Choroid plexus epithelial cell (primary cell): ENCODE results near the gene SEZ6.

ENCODE experiments used
- DNase-seq: peaks from one replicate; pipeline ENCODE4 v3.0.0-alpha.2; 2010; ENCODE audit warnings: low read depth
- H3K4me3 ChIP-seq: 2 replicates; pipeline ENCODE4 v1.5.1; 2011; ENCODE audit warnings: low read depth, mild to moderate bottlenecking, control low read depth, low read length, moderate library complexity
- CTCF ChIP-seq: conservative IDR thresholded peaks from 2 replicates; pipeline ENCODE4 v1.5.1; 2011; ENCODE audit warnings: low read depth, mild to moderate bottlenecking, control low read depth, inconsistent platforms, low read length, moderate library complexity

SEZ6 gene

GRCh38 chr17:28954886-28955285 is 50.9 kb downstream of the SEZ6 start:
- TF ChIP-seq CTCF, result no peak
- no peak overlapping the region for H3K4me3 ChIP-seq
- no peak for DNase-seq

- no peak overlapping the region for H3K4me3 ChIP-seq
- TF ChIP-seq CTCF, result peak; percentile 87
- peak; percentile 72 for DNase-seq
Observed at GRCh38 chr17:28953444-28954118, 52.3 kb downstream of the SEZ6 start.

- H3K4me3 ChIP-seq, result peak overlapping the region; percentile 81
- TF ChIP-seq CTCF, result no peak
- peak; percentile 100 for DNase-seq
Observed at GRCh38 chr17:28951991-28952975, 53.5 kb downstream of the SEZ6 start.

- peak within 1 kb of the TSS; percentile 88 for H3K4me3 ChIP-seq
- TF ChIP-seq CTCF, result no peak
- peak; percentile 100 for DNase-seq
Observed at GRCh38 chr17:28951428-28951990, 54.3 kb downstream of the SEZ6 start, which contains the start of gene PHF12. TSS of gene PHF12 (minus strand) at chr17:28951518. CDS start at chr17:28950960, 558 bp downstream.

- TF ChIP-seq CTCF, result no peak
- H3K4me3 ChIP-seq, result peak overlapping the region; percentile 88
- no peak for DNase-seq
Observed at GRCh38 chr17:28950752-28951427, 54.9 kb downstream of the SEZ6 start.

- no peak for TF ChIP-seq CTCF
- peak; percentile 54 for DNase-seq
- H3K4me3 ChIP-seq, result peak overlapping the region; percentile 88
Observed at GRCh38 chr17:28950017-28950751, 55.6 kb downstream of the SEZ6 start.
